PFSK-1 (cell line): ENCODE results near the gene HYAL1.
A peak's percentile ranks its signal among the peaks of the same experiment; 100 is the strongest.

ENCODE experiments used
- FOXP2 ChIP-seq: optimal IDR thresholded peaks from 2 replicates; pipeline ENCODE3; 2011; ENCODE audit warnings: borderline replicate concordance, control low read depth, inconsistent platforms; ENCODE audit not compliant: insufficient read depth; ENCODE audit errors: extremely low read length, extremely low read depth
- POLR2AphosphoS5 ChIP-seq: IDR thresholded peaks from 2 replicates; pipeline ENCODE4 v1.6.1; 2012; ENCODE audit warnings: low read depth, mild to moderate bottlenecking, control low read depth, low read length, moderate library complexity
- SIN3A ChIP-seq: IDR thresholded peaks from 2 replicates; pipeline ENCODE4 v1.6.1; 2012; ENCODE audit warnings: mild to moderate bottlenecking, low read length, moderate library complexity, borderline replicate concordance; ENCODE audit not compliant: insufficient read depth
- TAF1 ChIP-seq: IDR thresholded peaks from 2 replicates; pipeline ENCODE4 v1.6.1; 2012; ENCODE audit warnings: low read length, control low read depth, borderline replicate concordance; ENCODE audit not compliant: insufficient read depth
- TF ChIP-seq, protein P1 (sequence below), 2 experiments: IDR thresholded peaks; 2 replicates each; pipeline versions ENCODE4 v1.6.1 to v1.8.0; 2011 to 2012; ENCODE audit warnings: low read depth in 2 of 2, low read length in 2 of 2, control low read depth in 1 of 2, inconsistent platforms in 1 of 2, mild to moderate bottlenecking in 1 of 2, moderate library complexity in 1 of 2; ENCODE audit not compliant: insufficient read depth in 1 of 2

The HYAL1 gene

DNA sequence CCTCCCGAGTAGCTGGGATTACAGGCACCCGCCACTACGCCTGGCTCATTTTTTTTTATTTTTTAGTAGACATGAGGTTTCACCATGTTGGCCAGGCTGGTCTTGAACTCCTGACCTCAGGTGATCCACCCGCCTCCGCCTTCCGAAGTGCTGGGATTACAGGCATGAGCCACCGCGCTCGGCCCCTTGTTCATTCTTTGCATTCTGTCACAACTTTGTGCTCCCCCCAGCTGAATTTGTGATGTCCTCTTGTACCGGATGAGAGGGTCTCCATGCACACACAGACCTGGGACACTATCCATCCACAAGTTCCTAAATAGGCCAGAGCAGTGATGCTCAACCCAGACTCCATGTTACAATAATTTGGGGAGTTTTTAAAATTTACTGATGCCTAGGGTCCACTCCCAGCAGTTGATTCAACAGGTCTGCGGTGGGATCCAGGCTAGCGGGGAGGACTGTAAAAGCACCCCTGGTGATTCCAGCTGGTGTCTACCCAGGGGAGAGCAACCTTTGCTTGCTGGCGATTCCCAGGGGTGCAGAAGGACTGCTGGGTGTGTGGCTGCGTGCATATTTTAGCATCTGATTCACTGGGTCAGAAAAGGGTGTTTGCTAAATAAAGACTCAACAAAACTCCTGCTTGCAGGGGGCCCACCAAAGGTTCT, 36.2 kb upstream of the HYAL1 start:
- no peak for TF ChIP-seq FOXP2
- no peak for TF ChIP-seq POLR2AphosphoS5
- TF ChIP-seq TAF1: no peak
- TF ChIP-seq, protein P1, sequence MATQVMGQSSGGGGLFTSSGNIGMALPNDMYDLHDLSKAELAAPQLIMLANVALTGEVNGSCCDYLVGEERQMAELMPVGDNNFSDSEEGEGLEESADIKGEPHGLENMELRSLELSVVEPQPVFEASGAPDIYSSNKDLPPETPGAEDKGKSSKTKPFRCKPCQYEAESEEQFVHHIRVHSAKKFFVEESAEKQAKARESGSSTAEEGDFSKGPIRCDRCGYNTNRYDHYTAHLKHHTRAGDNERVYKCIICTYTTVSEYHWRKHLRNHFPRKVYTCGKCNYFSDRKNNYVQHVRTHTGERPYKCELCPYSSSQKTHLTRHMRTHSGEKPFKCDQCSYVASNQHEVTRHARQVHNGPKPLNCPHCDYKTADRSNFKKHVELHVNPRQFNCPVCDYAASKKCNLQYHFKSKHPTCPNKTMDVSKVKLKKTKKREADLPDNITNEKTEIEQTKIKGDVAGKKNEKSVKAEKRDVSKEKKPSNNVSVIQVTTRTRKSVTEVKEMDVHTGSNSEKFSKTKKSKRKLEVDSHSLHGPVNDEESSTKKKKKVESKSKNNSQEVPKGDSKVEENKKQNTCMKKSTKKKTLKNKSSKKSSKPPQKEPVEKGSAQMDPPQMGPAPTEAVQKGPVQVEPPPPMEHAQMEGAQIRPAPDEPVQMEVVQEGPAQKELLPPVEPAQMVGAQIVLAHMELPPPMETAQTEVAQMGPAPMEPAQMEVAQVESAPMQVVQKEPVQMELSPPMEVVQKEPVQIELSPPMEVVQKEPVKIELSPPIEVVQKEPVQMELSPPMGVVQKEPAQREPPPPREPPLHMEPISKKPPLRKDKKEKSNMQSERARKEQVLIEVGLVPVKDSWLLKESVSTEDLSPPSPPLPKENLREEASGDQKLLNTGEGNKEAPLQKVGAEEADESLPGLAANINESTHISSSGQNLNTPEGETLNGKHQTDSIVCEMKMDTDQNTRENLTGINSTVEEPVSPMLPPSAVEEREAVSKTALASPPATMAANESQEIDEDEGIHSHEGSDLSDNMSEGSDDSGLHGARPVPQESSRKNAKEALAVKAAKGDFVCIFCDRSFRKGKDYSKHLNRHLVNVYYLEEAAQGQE (IDR thresholded peaks at IDR 0.05; ENCODE audit: insufficient read depth in 1 of 2, low read depth in 2 of 2, low read length in 2 of 2): no peak
- no peak for TF ChIP-seq SIN3A

DNA sequence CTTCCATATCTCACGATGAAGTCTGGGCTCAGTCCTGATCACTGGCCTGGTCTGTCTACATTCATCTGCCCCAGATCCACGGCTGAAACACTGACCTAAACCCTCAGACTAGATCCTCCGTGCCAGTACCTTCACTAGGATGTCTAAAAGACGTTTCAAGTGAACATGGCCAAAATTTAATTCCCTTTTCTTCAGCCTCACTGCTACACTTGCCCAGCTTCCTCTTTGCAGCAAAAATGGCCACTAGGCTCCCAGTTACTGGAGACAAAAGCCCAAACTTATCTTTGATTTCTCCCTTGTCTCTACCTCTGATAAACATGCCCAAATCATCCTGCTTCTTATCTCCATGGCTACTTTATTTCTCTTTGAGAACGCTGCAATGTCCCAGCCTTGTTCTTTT, 35.6 kb upstream of the HYAL1 start:
- TF ChIP-seq POLR2AphosphoS5 (no peak), TAF1 (no peak)

DNA sequence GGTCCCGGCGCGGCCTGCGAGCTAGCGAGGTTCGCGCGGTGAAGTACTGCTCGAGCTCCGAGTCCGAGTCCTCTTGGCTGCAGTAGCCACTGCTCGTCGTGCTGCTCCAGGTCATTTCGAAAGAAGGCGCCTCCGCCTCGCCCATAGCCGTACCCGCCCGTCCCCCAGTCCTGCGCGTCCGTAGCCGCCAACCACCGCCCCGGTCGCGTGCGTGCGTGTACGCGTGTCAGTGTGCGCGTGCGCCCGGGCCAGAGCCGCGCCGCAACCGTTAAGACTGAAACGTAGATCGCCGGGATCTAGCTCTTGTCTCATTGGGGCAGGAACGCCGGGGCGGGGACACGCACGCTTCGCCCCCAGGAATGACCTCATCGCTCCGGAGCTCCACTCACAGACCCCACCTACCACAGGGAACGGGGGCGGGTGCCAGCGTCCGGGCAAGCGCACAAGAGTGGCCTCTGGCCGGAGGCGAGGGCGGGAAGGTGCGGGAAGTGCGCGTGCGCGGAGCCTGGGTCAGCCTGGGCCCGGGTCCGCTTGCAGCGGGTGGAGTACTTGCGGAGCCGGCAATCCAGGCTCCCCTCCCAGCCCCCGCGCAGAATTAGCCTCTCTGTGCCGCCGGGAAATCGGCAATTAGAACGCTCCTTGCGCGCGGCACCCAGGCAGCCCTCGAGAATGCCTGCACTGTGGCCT, 33.9 kb upstream of the HYAL1 start:
- TF ChIP-seq, protein P1 (IDR thresholded peaks at IDR 0.05; ENCODE audit: insufficient read depth in 1 of 2, low read depth in 2 of 2, low read length in 2 of 2): no peak; a peak in 1 of 4 replicates
- peak; percentile 84 for TF ChIP-seq POLR2AphosphoS5

DNA sequence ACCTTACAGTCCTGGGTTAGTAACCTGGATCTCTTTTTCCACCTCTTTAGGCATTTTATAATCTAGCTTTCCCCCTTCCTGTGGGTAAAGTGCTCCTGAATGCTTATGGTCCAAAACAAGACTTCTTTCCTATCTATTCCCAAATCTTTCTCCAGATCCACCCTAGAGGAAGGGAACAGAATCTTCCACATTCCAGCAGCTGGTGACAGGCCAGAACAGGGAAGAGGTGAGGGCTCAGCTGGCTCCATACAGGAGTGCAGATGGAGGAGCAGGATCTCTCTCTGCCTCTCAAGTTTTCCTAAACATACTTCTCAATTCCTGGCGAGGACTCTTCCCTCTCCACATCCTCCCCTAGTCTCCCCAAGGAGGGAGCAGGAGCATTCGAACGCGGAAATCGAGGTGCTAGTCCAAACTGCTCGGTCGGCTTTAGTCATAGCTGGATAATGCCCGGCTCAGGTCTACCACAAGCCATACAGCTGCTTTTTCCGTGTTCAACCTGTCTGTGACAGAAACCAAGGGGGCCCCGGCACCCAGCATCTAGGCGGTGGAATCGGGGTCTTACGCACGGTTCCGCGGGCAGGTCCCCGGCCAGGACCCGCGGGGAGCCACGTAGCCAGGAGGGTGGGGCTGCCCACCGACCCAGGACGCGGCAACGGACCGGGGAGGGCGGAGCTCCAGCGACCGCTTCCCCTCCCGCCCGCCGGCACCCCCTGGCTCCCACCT, 33.2 kb upstream of the HYAL1 start:
- no peak for TF ChIP-seq FOXP2

DNA sequence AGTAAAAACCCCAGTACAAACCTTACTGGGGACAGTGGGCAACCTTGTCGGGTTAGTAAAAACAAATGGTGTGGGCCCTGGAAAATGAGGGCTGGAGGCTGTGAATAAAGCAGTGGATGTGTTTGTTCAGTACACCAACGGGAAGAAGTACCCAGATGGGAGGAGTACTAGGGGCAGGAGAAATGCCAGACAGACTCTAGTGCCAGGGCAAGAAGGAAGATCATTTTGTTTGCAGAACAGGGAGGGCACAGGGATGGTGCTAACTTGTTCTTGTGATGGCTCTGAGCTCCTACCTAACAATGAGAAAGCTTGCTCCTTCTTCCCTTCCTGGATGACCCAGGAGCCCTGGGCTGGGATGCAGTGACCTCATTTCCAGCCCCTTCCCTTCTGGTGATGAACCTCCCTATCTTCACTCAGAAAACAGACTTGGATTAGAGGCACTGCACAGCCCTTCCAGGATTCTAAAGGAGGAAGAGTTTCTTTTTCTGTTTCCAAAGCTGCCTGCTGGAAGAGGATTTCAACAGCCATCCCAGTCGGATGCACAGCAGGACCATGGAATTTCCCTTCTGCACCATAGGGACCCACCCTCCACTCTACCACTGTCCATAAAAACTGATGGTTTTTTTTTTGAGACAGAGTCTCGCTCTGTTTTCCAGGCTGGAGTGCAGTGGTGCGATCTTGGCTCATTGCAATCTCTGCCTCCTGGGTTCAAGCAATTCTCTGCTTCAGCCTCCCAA, 31.1 kb upstream of the HYAL1 start:
- TF ChIP-seq POLR2AphosphoS5: no peak
- TF ChIP-seq TAF1: no peak
- TF ChIP-seq SIN3A: no peak
- TF ChIP-seq FOXP2: no peak
- TF ChIP-seq, protein P1 (IDR thresholded peaks at IDR 0.05; ENCODE audit: insufficient read depth in 1 of 2, low read depth in 2 of 2, low read length in 2 of 2): no peak
